HEK293T (cell line): Measurements from ENCODE around the gene SDHAF3.

Experiments used
- ARNT ChIP-seq: fragments of 450-650 bp; IDR thresholded peaks from 2 replicates; pipeline ENCODE4 v1.6.1; 2017; ENCODE audit warnings: mild to moderate bottlenecking
- FOXA1 ChIP-seq: fragments of 450-650 bp; IDR thresholded peaks from 2 replicates; pipeline ENCODE4 v1.6.1; 2016; ENCODE audit warnings: mild to moderate bottlenecking
- FOXK2 ChIP-seq: fragments of 450-650 bp; IDR thresholded peaks from 2 replicates; pipeline ENCODE4 v1.6.1; 2016; ENCODE audit warnings: mild to moderate bottlenecking
- FOXM1 ChIP-seq: fragments of 450-650 bp; IDR thresholded peaks from 2 replicates; pipeline ENCODE4 v1.6.1; 2017; ENCODE audit warnings: mild to moderate bottlenecking, borderline replicate concordance
- SP1 ChIP-seq: fragments of 450-650 bp; IDR thresholded peaks from 2 replicates; pipeline ENCODE4 v1.6.1; 2017
- TARDBP ChIP-seq: fragments of 450-650 bp; IDR thresholded peaks from 2 replicates; pipeline ENCODE4 v1.6.1; 2016

DNA sequence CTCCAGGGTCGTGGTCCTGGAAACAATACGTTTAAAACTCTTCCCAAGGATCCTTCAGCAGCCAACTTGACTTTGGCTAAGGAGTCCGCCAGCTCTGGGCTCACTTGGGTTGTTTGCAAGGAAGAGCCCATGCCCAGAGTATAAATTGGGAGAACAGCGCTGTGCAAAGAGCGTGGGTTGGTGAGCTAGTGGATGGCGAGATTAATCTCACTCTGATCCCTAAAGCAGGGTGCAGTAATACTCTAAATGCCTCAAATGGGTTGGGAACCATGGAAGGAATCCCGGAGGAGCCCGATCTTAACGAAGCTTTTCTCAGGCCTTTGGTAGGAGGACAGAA, 495 bp upstream of the SDHAF3 start:
- TF ChIP-seq FOXA1: no peak
- TF ChIP-seq TARDBP: no peak
- no peak for TF ChIP-seq SP1
- TF ChIP-seq FOXK2: no peak
- TF ChIP-seq ARNT: no peak
- TF ChIP-seq FOXM1: no peak
